GM19372 (cell line): ENCODE data around the gene XAF1.
"Not testable (repeated sequence)": the region's sequence is repeated elsewhere in the genome, so short reads cannot be mapped to it uniquely, and the experiment has no call there.

Experiments
- ATAC-seq: cut with Tn5 transposase; IDR thresholded peaks from one replicate; pipeline ENCODE4 v1.9.1; 2021; ENCODE audit warnings: mild to moderate bottlenecking, low read depth, moderate library complexity; ENCODE audit not compliant: unreplicated experiment

Gene XAF1

GRCh38 chr17:6796017-6796886 is 40.4 kb downstream of the XAF1 start:
- no peak for ATAC-seq

- no peak for ATAC-seq
Observed at GRCh38 chr17:6796887-6797490, 41.1 kb downstream of the XAF1 start.

- no peak for ATAC-seq
Observed at GRCh38 chr17:6797718-6798351, 42.0 kb downstream of the XAF1 start.

GRCh38 chr17:6799738-6800137 is 43.9 kb downstream of the XAF1 start:
- ATAC-seq = no peak

- ATAC-seq = no peak
Observed at GRCh38 chr17:6800422-6801027, 44.7 kb downstream of the XAF1 start.

GRCh38 chr17:6811510-6811909 is 55.7 kb downstream of the XAF1 start:
- no peak for ATAC-seq

GRCh38 chr17:6812295-6812694 is 56.4 kb downstream of the XAF1 start:
- ATAC-seq = no peak

- no peak for ATAC-seq
Observed at GRCh38 chr17:6815775-6816174, 59.9 kb downstream of the XAF1 start.

- not testable (repeated sequence) for ATAC-seq
Observed at GRCh38 chr17:6816368-6816767, 60.5 kb downstream of the XAF1 start.

- ATAC-seq = no peak
Observed at GRCh38 chr17:6818938-6819337, 63.1 kb downstream of the XAF1 start.

GRCh38 chr17:6823011-6823442 is 67.2 kb downstream of the XAF1 start:
- ATAC-seq = no peak
